COR-L47 (cell line): Measurements from ENCODE around the gene MRPL30.
A peak's percentile ranks its signal among the peaks of the same experiment; 100 is the strongest.
"Not testable (repeated sequence)": the region's sequence is repeated elsewhere in the genome, so short reads cannot be mapped to it uniquely, and the experiment has no call there.

Experiments used
- DNase-seq: peaks from one replicate; lab custom pipeline; 2025; lab: John Stamatoyannopoulos, UW

Gene MRPL30

DNA sequence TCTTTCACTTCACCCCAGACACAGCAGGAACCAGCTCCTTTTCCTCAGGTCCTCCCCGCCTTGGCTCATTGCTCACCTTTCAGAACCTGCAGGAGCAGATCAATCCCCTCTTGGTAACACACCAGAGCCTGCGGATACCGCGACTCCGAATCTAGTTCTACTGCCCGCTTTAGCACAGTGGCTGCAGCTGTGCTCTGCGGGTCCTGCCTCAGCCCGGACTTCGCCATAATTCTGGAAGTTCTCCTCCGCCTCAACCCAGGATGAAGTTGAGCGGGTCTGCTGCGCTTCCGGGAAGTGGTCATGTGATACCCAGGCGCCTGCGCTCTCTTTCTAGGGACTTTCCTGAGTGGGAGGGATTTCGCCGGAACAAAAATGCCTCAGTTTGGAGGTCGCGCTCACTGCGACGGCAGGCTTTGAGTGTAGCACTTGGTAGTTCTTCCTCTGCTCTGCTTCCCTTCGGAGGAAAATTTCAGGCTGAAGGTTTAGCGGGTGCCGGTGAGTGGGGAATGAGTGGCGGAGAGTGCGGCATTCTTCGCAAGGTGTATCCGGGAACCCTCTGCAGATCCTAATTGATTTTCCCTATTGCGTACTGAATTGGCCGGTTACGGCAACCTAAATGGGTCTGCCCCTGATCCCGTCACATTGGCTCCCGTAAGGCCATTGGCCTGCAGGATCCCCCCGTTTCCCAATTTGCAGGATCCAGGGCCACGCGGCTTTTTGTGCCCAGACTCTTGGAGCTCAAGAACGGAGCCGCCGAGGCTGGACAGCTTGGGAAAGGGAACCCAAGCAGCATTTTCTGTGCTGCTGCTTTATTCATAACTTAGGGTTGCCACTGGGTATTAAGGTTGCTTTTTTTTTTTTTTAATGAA lies at the start of gene MRPL30, which contains the start of gene MITD1:
Gene MRPL30 (plus strand): TSS at position 430 of the 869 bp plus-strand sequence. CDS start 5,020 bp downstream, outside the sequence.
Gene MITD1 (minus strand): TSS at position 304 of the 869 bp plus-strand sequence. CDS start 77 bp downstream, at position 227.
- DNase-seq = peak; percentile 93

DNA sequence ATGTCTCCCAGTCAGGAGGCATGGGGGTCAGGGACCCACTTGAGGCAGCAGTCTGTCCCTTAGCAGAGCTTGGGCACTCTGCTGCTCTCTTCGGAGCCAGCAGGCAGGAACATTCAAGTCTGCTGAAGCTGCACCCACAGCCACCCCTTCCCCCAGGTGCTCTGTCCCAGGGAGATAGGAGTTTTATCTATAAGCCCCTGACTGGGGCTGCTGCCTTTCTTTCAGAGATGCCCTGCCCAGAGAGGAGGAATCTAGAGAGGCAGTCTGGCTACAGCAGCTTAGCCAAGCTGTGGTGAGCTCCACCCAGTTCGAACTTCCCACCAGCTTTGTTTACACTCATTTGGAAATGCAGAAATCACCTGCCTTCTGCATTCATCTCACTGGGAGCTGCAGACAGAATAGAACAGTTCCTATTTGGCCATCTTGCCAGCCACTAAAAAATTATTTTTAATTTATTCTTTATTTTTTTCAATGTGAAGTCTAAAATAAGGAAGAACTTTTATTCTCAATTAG lies 45.9 kb upstream of the MRPL30 start:
- not testable (repeated sequence) for DNase-seq

DNA sequence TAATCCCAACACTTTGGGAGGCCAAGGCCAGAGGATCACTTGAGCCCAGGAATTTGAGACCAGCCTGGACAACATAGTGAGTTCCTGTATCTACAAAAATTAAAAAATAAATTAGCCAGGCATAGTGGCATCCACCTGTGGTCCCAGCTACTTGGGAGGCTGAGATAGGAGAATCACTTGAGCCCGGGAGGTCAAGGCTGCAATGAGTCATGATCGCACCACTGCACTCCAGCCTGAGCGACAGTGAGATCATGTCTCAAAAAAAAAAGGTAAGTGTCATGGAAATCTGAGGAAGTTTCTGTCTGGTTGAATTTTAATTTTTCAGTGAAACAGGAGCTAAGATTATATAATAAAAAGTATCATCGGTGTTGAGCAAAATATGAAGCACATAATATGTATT lies 42.0 kb upstream of the MRPL30 start:
- no peak for DNase-seq

DNA sequence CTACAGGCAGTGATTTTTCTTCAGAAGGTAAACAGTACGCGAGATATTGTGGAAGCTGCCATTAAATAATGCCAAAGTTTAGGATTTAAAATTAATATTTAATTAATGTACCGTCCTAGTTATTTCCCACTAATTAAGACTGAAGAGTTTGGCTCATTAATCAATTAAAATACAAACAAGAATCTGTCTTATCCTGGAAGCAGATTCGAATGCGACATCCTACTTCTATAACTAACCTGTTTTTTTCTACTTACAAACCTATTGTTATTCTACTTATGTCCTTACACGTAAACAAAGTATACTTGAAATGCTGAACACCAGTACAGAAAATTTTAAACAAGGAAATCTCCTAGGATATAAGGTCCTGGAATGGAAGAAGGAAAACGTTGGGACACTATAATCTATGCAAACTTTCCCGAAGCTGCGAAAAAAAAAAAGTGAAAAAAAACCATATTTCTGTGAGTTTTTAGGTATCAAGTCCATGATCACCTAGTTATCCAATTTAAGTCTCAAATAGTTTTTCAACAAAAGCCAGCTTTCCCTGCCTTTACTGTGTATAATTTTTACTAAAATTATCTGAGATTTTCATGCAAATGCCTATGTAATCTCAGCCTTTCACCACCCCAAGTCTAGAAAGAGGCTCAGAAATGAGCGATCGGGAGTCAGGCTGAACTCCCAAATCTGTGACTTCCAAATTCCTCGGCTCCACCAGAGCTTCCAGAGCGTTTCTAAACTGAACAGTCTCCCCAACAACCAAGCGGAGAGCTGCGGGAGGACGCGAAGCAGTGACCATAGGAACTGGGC lies 40.7 kb upstream of the MRPL30 start:
- no peak for DNase-seq

DNA sequence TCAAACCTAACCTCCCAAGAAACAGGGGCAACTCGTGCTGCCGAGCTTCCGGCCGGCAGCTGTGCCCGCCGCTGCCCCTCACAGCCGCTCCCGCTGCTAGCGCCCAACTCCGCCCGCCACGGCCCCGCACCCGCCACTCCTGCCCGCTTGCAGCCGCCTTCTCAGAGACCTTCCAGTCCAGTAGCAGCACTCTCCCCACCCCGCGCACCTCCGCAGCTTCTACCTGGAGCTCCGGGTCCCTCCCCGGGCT lies 40.2 kb upstream of the MRPL30 start:
- peak; percentile 44 for DNase-seq

DNA sequence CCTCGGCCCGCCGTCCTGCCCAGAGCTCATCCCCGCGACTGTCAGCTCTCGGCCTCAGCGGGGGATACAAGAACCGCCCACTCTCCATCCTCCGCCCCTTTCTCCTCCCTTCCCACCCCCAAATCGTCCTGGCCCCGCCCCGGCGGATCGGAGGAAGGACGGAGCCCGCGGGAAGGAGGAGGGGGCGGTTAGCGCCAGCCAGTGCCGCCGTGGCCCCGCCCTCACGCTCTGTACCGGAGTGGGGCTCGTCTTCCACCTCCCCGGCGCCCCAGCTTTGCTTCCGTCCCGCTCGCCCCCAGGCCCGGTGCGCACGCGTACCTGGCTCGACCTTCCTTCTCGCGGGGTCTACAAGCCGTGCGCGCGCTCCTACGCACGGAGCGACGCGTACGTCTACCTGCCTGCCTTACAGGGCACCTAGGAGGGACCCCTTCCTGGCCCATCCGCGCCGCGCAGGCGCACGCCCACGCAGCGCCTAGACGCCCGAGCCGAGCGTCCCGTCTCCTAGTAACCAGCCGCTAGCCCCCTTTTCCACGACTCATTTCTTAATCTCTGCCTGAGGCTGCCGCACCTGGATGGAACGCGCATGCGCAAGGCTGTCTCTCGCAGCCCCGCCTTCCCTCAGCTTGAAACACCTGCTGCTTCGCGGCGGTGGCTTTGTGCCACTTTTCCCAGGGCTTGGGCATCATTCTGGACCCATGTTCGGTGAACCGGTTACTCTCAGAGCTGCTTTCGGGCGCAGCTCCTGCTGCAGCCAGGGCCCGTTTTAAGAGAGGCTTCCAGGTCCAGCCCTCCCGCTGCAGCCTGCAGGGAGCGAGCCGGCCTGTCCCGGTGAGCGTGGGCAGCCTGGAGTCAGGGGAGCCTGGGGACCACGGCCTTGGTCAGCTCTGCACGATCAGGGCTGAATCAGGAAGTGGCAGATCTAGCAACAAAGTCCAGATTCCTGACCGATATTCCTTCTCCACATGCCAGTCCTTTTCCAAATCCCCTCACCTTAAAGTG lies 39.6 kb upstream of the MRPL30 start, which contains the start of gene C2orf15:
Gene C2orf15 (plus strand): TSS at position 598 of the 999 bp plus-strand sequence. CDS start 8,852 bp downstream, outside the sequence.
- DNase-seq = peak; percentile 97

DNA sequence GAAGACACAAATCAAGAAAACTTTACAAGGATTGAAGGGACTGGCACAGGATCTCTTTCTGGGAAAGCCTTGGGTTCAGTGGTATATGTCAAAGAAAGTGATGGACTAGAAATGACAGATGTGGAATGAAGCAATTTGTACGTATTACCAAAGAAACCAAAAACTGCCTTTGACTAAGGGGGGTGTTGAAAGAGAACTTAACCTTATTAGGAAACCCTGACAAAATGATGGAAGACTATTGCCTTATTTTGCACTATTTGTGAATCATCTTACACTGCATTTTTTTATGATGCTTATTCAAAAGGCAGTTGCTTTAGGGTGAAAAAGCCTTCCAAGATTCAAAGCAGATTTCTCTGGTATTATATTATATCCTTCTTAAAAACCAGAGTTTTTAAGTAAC lies 30.3 kb upstream of the MRPL30 start:
- no peak for DNase-seq

DNA sequence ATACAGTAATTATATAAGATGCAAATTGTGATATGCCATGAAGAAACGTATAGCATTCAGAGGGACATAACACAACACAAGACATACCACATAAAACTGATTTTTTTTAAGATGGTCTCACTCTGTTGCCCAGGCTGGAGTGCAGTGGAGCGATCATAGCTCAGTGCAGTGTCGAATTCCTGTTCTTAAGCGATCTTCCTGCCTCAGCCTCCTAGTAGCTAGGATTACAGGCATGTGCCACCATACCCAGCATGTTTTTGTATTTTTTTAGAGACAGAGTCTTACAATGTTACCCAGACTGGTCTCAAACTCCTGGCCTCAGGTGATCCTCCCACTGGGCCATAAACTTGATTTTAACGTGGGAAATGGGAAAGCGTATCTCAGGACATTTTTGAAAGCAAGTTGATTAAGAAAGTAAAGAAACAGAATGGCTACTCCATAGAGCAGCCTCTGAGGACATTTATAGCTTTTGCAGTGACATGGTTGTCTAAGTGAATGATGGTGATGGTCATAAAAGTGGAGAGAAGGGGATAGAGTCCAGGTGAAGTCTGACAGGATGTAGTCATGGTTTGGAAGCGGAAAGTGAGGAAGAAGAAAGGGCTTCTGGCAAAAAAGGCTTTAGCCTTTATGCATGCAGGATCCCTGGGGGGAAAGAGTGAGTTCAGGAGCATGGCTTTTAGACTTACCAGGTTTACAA lies 28.6 kb upstream of the MRPL30 start:
- no peak for DNase-seq

DNA sequence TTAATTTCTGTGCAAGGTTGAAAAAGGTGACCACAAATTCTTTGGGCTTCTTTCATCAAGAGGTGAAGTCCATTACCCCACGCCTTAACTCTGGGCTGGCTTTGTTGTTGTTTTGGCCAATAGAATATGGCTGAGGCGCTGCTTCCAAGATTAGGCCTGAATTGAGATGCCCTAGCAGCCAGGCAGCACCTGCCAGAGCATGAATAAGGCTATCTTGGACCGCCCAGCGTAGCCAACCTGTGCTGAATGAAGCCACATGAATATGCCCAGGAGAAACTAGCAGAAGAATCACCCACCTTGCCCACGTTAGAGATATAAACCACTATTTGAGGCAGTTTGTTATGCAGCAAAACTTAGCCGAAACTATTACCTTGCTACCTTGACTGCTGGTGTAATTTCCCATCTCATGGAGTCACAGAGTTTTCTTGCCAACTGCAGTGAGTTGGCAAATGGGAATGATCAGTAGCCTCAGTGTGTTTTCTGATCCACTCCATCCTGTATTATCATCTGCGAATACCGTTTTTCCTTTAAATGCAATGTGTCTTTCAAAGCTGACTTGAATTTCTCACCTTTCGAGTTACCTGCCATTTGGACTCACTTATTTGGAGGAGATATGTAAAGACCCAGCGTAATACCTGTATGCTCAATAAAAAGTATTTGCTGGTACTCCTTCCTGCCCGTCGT lies 26.9 kb upstream of the MRPL30 start:
- no peak for DNase-seq

DNA sequence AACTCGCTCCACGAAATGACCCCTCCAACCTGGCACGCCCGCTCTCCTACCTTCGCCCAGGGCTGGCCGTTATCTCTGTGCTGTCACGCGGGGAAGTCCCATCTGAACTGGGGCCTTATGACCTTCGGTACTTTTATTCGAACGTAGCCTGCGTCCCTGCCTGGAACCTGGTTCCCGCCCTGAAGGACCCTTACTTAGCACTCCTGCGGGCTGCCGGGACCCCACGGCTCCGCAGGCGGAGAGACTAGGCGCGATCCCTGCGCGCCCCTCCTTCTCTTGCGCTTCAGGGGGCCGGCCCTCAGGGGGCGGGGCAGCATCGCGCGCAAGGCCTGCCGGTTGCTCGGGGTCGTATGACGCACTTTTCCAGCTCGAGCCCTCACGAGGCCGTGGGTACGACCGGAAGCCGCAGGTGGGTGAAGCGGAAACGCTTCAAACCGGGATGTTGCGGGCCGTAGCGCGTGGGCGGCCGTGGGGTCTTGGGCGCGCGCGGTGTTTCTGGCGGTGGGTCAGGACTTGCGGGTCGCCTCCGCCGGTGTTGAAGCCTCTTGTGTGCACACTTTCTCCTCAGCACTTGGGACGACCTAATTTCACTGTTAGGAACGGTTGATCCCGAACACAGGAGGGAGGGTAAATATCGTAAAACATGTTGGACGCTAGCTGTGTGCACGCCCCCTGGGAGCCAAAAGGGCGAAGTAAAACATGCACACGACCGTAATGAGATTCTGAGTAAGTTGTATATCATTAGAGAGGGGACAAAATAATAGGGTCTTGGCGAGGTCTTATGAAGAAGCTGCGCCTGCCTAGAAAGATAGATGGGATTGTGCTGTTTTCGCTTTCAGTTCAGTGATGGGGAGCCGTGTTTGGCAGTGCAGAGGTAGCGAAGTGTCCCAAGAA lies 26.1 kb upstream of the MRPL30 start, which contains the start of the genes LIPT1 and TSGA10:
Gene LIPT1 (plus strand): TSS at position 325 of the 894 bp plus-strand sequence. CDS start 6,991 bp downstream, outside the sequence.
Gene TSGA10 (minus strand): TSS at position 300 of the 894 bp plus-strand sequence. CDS start 45,503 bp downstream, outside the sequence.
- peak; percentile 89 for DNase-seq

DNA sequence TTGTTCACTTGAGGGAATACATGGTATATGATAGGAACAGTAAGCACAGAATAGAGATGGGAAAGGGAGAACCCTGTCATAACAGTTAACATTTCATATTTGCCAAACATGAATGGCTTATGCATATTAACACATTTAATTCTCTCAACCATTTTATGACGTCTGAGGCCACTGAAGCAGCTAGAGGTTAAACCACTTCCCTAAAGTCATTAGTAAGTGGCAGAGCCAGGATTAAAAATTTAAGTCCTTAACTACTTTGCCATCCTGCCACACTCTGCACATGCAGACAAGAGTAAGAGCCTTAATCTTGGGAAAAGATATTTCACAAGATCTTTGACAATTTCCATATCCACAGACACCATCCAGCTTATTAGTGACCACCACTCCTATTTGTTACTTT lies 24.1 kb upstream of the MRPL30 start:
- DNase-seq = no peak

DNA sequence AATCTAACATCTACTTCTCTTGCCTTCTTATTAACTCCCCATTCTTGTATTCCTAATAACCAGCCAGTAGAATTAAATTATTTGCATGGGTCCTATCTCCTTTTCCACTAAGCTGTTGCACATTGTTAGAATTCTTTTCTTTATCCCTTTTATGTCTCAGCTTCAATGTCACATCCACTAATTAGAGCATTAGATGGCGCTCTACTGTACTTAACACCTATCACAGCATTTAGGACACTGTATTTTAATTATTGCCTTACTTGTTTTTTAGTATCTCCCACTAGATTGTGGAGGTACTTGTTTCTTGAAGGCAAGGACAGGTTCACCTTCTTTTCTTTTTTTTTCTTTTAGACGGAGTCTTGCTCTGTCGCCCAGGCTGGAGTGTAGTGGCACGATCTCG lies 22.4 kb upstream of the MRPL30 start:
- no peak for DNase-seq

DNA sequence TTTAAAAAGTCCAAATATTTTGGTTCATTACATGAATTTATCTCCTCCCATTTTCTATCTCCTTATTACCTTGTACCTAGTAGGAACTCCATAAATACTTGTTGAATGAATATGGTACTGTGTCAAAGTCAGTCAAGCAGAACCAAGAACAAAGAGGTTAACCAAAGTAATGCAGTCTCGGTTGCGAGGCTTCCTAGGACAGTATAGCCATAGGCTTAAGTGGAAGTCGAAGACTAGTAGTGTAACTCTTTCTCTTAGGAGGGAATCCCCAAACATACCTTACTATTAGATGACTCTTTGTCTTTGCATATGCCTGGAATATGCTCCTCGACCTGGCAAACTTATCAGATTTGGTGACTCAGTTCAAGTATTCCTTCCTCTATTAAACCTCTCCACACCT lies 21.4 kb upstream of the MRPL30 start:
- no peak for DNase-seq

DNA sequence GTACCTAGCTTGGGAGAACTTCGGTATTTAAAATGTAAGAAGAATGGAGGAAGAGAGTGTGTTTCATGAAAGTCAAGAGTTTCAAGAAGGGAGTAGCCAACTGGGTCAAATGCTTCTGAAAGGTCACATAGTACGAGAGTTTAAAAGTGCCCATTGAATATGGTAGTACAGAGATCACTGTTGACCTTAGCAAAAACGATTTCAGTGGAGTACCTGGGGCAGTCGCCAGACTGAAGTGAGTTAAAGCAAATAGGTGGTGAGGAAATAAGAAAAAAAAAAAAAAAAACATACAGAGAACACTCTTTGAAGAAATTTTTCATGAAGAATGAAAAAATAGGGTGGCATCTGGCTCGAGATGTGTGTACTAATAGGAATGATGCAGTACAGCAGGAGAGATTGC lies 14.8 kb upstream of the MRPL30 start:
- no peak for DNase-seq

DNA sequence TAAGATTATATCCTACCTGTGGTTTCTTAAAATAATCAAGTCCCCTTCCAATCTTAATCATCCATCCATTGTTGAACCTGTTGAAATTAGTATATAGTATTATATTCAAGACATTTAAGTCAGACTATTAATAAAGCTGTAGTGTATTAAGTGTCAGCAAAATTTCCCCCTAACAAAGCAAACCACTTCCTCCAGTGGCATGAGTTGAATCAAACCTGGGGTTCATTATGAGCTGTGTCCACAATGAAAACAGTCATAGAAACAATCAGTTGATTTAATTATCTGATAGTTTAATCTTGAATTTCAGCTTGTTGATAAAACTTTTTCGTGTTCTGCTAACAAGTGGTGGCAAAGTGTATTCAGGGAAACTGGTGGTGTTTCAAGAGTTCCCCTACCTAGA lies 11.4 kb upstream of the MRPL30 start:
- DNase-seq = no peak

DNA sequence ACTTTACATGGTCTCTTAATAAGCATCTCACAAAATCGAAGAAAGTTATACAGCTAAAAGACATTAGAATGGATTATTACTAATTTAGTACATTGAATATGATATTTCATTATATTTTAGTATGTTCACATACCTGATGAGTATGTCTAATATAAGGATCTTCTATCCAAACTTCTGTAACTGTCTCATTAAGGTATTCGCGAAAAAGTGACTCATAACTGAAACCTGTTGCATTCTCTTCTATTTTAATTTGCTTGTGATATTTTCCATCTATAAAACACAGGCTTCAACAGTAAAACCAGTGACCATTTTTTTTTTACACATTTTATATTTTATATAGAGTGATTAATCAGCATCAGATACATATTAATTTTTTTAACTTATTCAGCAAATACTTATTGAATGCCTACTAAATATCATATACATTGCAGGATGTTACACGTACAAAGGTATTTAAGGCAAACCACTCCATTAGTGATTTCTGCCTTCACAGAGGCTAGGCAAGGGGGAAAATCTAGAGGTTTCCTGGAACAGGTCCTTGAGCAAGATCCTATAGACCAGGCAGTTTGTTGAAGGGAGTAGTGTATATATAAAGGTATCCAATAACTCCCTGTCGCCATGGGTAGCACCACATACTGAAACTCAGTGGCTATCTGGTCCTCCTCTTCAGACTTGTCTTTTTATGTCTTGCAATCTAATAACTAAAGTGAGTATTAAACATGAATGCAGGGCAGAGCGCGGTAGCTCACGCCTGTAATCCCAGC lies 9.4 kb upstream of the MRPL30 start:
- DNase-seq = no peak

DNA sequence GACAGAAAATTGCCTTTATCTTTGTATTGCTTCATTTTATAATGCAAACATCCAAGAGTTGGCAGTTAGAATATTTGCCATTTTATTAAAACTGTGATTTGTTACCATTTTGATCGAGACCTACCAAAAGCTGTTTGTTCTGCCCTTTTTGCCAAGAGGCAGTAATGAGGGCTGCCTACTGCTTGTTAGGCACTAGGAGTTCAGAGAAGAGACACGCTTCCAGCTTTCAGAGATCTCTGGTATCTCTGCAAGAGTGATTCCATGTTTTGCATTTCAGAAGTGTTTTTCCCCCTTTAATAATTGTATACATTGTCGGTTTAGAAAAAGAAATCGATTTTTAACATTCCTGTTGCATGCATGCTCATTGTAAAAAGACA lies 628 bp downstream of the MRPL30 start:
- peak; percentile 4 for DNase-seq

DNA sequence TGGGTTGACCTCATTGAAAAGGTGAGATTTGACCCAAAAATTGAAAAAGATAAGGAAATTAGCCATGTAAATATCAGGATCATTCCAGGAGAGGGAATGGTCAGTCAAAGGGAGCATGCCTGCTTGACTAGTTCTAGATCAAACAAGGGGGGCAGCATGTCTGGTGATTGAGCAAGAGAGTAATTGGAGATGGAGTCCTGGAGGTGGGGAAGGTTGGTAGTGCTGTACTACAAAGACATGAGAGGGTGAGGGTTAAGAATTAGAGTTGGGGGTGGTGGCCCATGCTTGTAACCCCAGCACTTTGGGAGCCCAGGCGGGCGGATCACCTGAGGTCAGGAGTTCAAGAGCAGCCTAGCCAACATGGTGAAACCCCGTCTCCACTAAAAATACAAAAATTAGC lies 2.0 kb downstream of the MRPL30 start:
- no peak for DNase-seq
